IMR-90 (cell line): ENCODE results near the gene CNNM1. TPM values are rescaled to one million over a fixed set of nuclear protein-coding genes. Genes with fewer than 3 reads are reported as not detected.

ENCODE experiments used
- ATAC-seq: fragments of 200-7000 bp; cut with Tn5 transposase; 2 replicates; pipeline ENCODE4 v1.9.1; 2020; ENCODE audit warnings: low read depth, mild to moderate bottlenecking, moderate library complexity
- BruUV-seq: library from RNA; stranded (reverse); fragments of 400-500 nt; replicated peaks from 2 replicates; lab custom pipeline; 2021; lab: Mats Ljungman, UMichigan
- CTCF ChIA-PET: fragments of 300-600 bp; formaldehyde crosslinking; extraction: SDS; loops from one replicate; lab custom pipeline; 2021; ENCODE audit warnings: antibody characterized with exemption; lab: Yijun Ruan, JAX
- POLR2A ChIA-PET: fragments of 300-600 bp; sonication (Branson Sonifier 250); formaldehyde crosslinking; loops from one replicate; lab custom pipeline; 2022; ENCODE audit warnings: antibody characterized with exemption; ENCODE audit not compliant: unreplicated experiment; lab: Charles Lee
- DNase-seq: peaks from one replicate; pipeline ENCODE4 v3.0.0; 2013
- H2AFZ ChIP-seq: replicated peaks from 2 replicates; pipeline ENCODE3; 2013; ENCODE audit warnings: low read length, mild to moderate bottlenecking; ENCODE audit not compliant: poor library complexity
- H2AK5ac ChIP-seq: 2 replicates; pipeline ENCODE4 v1.6.1; 2013; ENCODE audit warnings: low read depth, low read length, inconsistent platforms
- H2AK9ac ChIP-seq: replicated peaks from 2 replicates; pipeline ENCODE3; 2013; ENCODE audit warnings: mild to moderate bottlenecking, low read depth, low read length, moderate library complexity; ENCODE audit not compliant: poor library complexity
- H2BK120ac ChIP-seq: 2 replicates; pipeline ENCODE4 v1.6.1; 2013; ENCODE audit warnings: low read depth, low read length, inconsistent platforms
- H2BK15ac ChIP-seq: 3 replicates; pipeline ENCODE4 v1.6.1; 2013; ENCODE audit warnings: low read depth, low read length, inconsistent platforms
- H2BK20ac ChIP-seq: 2 replicates; pipeline ENCODE4 v1.6.1; 2013; ENCODE audit warnings: low read depth, mild to moderate bottlenecking, inconsistent platforms, low read length, moderate library complexity
- H2BK5ac ChIP-seq: 2 replicates; pipeline ENCODE4 v1.6.1; 2013; ENCODE audit warnings: mild to moderate bottlenecking, low read depth, low read length, inconsistent platforms; ENCODE audit not compliant: poor library complexity, severe bottlenecking
- H3K14ac ChIP-seq: replicated peaks from 2 replicates; pipeline ENCODE4 v1.6.1; 2013; ENCODE audit warnings: low read depth, low read length, inconsistent platforms
- H3K18ac ChIP-seq: 2 replicates; pipeline ENCODE4 v1.6.1; 2013; ENCODE audit warnings: low read depth, low read length, control low read depth
- H3K23ac ChIP-seq: 2 replicates; pipeline ENCODE4 v1.6.1; 2013; ENCODE audit warnings: low read depth, low read length, inconsistent platforms
- H3K27ac ChIP-seq: 2 replicates; pipeline ENCODE4 v1.5.1; 2013; ENCODE audit warnings: mild to moderate bottlenecking, control low read depth, low read length; ENCODE audit not compliant: insufficient read depth
- H3K27me3 ChIP-seq: 2 replicates; pipeline ENCODE4 v1.6.1; 2013; ENCODE audit warnings: low read length; ENCODE audit not compliant: control insufficient read depth, insufficient read depth
- H3K36me3 ChIP-seq: 2 replicates; pipeline ENCODE4 v1.6.1; 2013; ENCODE audit warnings: low read length, mixed read lengths; ENCODE audit not compliant: control insufficient read depth, insufficient read depth
- H3K4ac ChIP-seq: 2 replicates; pipeline ENCODE4 v1.6.1; 2013; ENCODE audit warnings: low read depth, low read length, inconsistent platforms
- H3K4me1 ChIP-seq: 2 replicates; pipeline ENCODE4 v1.6.1; 2013; ENCODE audit warnings: low read length, mixed read lengths; ENCODE audit not compliant: control insufficient read depth, insufficient read depth
- H3K4me2 ChIP-seq: 2 replicates; pipeline ENCODE4 v1.6.1; 2013; ENCODE audit warnings: low read depth, mild to moderate bottlenecking, control low read depth, low read length, moderate library complexity
- H3K4me3 ChIP-seq: 2 replicates; pipeline ENCODE4 v1.5.1; 2013; ENCODE audit warnings: low read depth, mild to moderate bottlenecking, control low read depth, low read length, moderate library complexity; ENCODE audit not compliant: insufficient read depth
- H3K56ac ChIP-seq: 2 replicates; pipeline ENCODE4 v1.6.1; 2013; ENCODE audit warnings: low read length, inconsistent platforms; ENCODE audit not compliant: insufficient read depth; ENCODE audit errors: extremely low read depth
- H3K79me1 ChIP-seq, 2 experiments: 2 replicates each; pipeline ENCODE4 v1.6.1; 2013; ENCODE audit warnings: low read length in 2 of 2, inconsistent platforms in 1 of 2, low read depth in 1 of 2
- H3K9ac ChIP-seq: 2 replicates; pipeline ENCODE4 v1.6.1; 2013; ENCODE audit warnings: low read depth, low read length, control low read depth
- H3K9me1 ChIP-seq: 2 replicates; pipeline ENCODE4 v1.6.1; 2013; ENCODE audit warnings: low read length, inconsistent platforms; ENCODE audit not compliant: insufficient read depth
- H3K9me3 ChIP-seq: 2 replicates; pipeline ENCODE4 v1.6.1; 2013; ENCODE audit warnings: low read length; ENCODE audit not compliant: control insufficient read depth, insufficient read depth
- H4K20me1 ChIP-seq: 2 replicates; pipeline ENCODE4 v1.6.1; 2013; ENCODE audit warnings: low read length, inconsistent platforms; ENCODE audit not compliant: insufficient read depth
- H4K5ac ChIP-seq: 2 replicates; pipeline ENCODE4 v1.6.1; 2013; ENCODE audit warnings: mild to moderate bottlenecking, low read depth, low read length, control low read depth
- H4K8ac ChIP-seq, 2 experiments: 2 replicates each; pipeline ENCODE4 v1.6.1; 2013; ENCODE audit warnings: low read depth in 2 of 2, low read length in 2 of 2, control low read depth in 1 of 2, inconsistent platforms in 1 of 2
- H4K91ac ChIP-seq: 2 replicates; pipeline ENCODE4 v1.6.1; 2013; ENCODE audit warnings: low read depth, low read length, inconsistent platforms; ENCODE audit not compliant: insufficient read depth
- BHLHE40 ChIP-seq: fragments of 150-350 bp; IDR thresholded peaks from 2 replicates; pipeline ENCODE4 v1.6.1; 2016; ENCODE audit warnings: mild to moderate bottlenecking, low read depth, low read length
- CEBPB ChIP-seq: IDR thresholded peaks from 2 replicates; pipeline ENCODE4 v1.6.1; 2012; ENCODE audit warnings: low read depth, low read length, improper control_type of control experiment
- FOS ChIP-seq: fragments of 150-350 bp; IDR thresholded peaks from 2 replicates; pipeline ENCODE4 v1.6.1; 2016; ENCODE audit warnings: low read depth, low read length
- MAFK ChIP-seq: IDR thresholded peaks from 2 replicates; pipeline ENCODE4 v1.6.1; 2012; ENCODE audit warnings: low read depth, low read length, improper control_type of control experiment
- MAZ ChIP-seq: IDR thresholded peaks from 2 replicates; pipeline ENCODE4 v1.6.1; 2012; ENCODE audit warnings: low read depth, mild to moderate bottlenecking, low read length, improper control_type of control experiment, moderate library complexity, borderline replicate concordance
- MXI1 ChIP-seq: IDR thresholded peaks from 2 replicates; pipeline ENCODE4 v1.6.1; 2012; ENCODE audit warnings: low read depth, mild to moderate bottlenecking, low read length, moderate library complexity, borderline replicate concordance
- NFE2L2 ChIP-seq: fragments of 150-350 bp; IDR thresholded peaks from 2 replicates; pipeline ENCODE4 v1.6.1; 2016; ENCODE audit warnings: low read depth, mild to moderate bottlenecking, low read length
- POLR2A ChIP-seq: IDR thresholded peaks from 2 replicates; pipeline ENCODE4 v1.6.1; 2012; ENCODE audit warnings: mild to moderate bottlenecking, low read depth, low read length
- RCOR1 ChIP-seq: IDR thresholded peaks from 2 replicates; pipeline ENCODE4 v1.6.1; 2012; ENCODE audit warnings: mild to moderate bottlenecking, low read length, improper control_type of control experiment; ENCODE audit not compliant: insufficient replicate concordance
- RFX5 ChIP-seq: IDR thresholded peaks from 2 replicates; pipeline ENCODE4 v1.8.0; 2012; ENCODE audit warnings: low read depth, mild to moderate bottlenecking, low read length, moderate library complexity
- SMC3 ChIP-seq: fragments of 150-350 bp; IDR thresholded peaks from 2 replicates; pipeline ENCODE4 v1.6.1; 2016; ENCODE audit warnings: low read depth, mild to moderate bottlenecking, antibody characterized with exemption, low read length, moderate library complexity
- WGBS, 2 experiments: methylation state at CpG; one replicate each; pipeline versions ENCODE4 v1.1.5 to v1.1.7; 2013; ENCODE audit warnings: missing lambda C conversion rate in 2 of 2; ENCODE audit not compliant: insufficient read length in 1 of 2; ENCODE audit errors: extremely low coverage in 2 of 2; 5-methylcytosine and 5-hydroxymethylcytosine counted together
- dilution Hi-C: fragments of 300-500 bp; cut with HindIII; formaldehyde crosslinking; loops from one replicate; pipeline ENCODE4 v1.14.3; 2018; ENCODE audit warnings: low sequenced_read_pairs; ENCODE audit not compliant: unreplicated experiment
- in situ Hi-C: fragments of 300-500 bp; cut with MboI; formaldehyde crosslinking; loops from 3 replicates; pipeline ENCODE4 v1.14.3; 2019; ENCODE audit warnings: low sequenced_read_pairs, inconsistent platforms, mixed read lengths
- intact Hi-C: fragments of 100-400 bp; cut with micrococcal nuclease; formaldehyde crosslinking; loops from 2 replicates; pipeline ENCODE4 v1.10.0; 2022
- polyA plus RNA-seq, 3 experiments: library from polyadenylated mRNA; depleted of rRNA; stranded (reverse); fragments of >200 nt; gene quantifications; 2 replicates each; pipeline ENCODE4 v1.2.3, GENCODE V29; 2012; ENCODE audit warnings: low replicate concordance in 1 of 3
- total RNA-seq: library from RNA; depleted of rRNA; stranded (reverse); fragments of >200 nt; gene quantifications from 2 replicates; pipeline ENCODE4 v1.2.3, GENCODE V29; 2012
- TF ChIP-seq, protein P1 (sequence below): fragments of 150-350 bp; IDR thresholded peaks from 2 replicates; pipeline ENCODE4 v1.6.1; 2017; ENCODE audit warnings: mild to moderate bottlenecking, antibody characterized with exemption, low read length, low read depth
- TF ChIP-seq, protein P2 (sequence below): fragments of 150-350 bp; IDR thresholded peaks from 2 replicates; pipeline ENCODE4 v1.6.1; 2016; ENCODE audit warnings: low read depth, mild to moderate bottlenecking, low read length, moderate library complexity, borderline replicate concordance
- TF ChIP-seq, protein P3 (sequence below): conservative IDR thresholded peaks from 2 replicates; pipeline ENCODE4 v1.5.1; 2012; ENCODE audit warnings: mild to moderate bottlenecking, low read depth, low read length, improper control_type of control experiment

CNNM1 gene
- total and polyA plus RNA-seq, 2 of the 4 experiments (the other 2 are of a cell fraction), result 0.18 to 0.39 TPM

- H4K20me1 ChIP-seq, result no peaks in the 10 kb centered on the region
- no TSS peak for BruUV-seq
- no peak overlapping the region for H2AK9ac ChIP-seq
- no peak for DNase-seq
- ChIA-PET POLR2A (no interaction called here), CTCF (no interaction called here)
- no peak overlapping the region for H4K91ac ChIP-seq
- H3K56ac ChIP-seq, result no peak overlapping the region
- no CpG with 5 or more reads among the region's 1 CpG for WGBS, 2 experiments
- H2BK5ac ChIP-seq, result no peak overlapping the region
- H3K9me3 ChIP-seq, result no peaks in the 10 kb centered on the region
- dilution Hi-C loops, result no loop called here
- no peak overlapping the region for H3K4me3 ChIP-seq
- H3K4me2 ChIP-seq, result no peak overlapping the region
- no peak overlapping the region for H3K27ac ChIP-seq
- 0 out of 2 replicates have a peak, but pooled peaks cover 8% of the 10 kb centered on the region for H3K9me1 ChIP-seq
- no peak overlapping the region for H3K14ac ChIP-seq
- no peaks in the 10 kb centered on the region for H3K79me1 ChIP-seq
- H3K4me1 ChIP-seq, result peaks cover 6% of the 10 kb centered on the region; the same call in 1 of the 2 replicates
- no peak overlapping the region for H4K8ac ChIP-seq
- H3K36me3 ChIP-seq, result no peaks in the 10 kb centered on the region
- no peak for ATAC-seq
- H2AFZ ChIP-seq, result no peak overlapping the region
- no peak overlapping the region for H4K5ac ChIP-seq
- no peak overlapping the region for H2BK120ac ChIP-seq
- no peak overlapping the region for H2BK15ac ChIP-seq
- in situ Hi-C loops, result no loop called here
- H2BK20ac ChIP-seq, result no peak overlapping the region
- no peaks in the 10 kb centered on the region for H3K27me3 ChIP-seq
- TF ChIP-seq RCOR1, result no peak
- no peak for TF ChIP-seq POLR2A
- TF ChIP-seq RFX5, result no peak
- TF ChIP-seq MAZ, result no peak
- no peak for TF ChIP-seq CEBPB
- TF ChIP-seq MXI1, result no peak
- TF ChIP-seq, protein P1, sequence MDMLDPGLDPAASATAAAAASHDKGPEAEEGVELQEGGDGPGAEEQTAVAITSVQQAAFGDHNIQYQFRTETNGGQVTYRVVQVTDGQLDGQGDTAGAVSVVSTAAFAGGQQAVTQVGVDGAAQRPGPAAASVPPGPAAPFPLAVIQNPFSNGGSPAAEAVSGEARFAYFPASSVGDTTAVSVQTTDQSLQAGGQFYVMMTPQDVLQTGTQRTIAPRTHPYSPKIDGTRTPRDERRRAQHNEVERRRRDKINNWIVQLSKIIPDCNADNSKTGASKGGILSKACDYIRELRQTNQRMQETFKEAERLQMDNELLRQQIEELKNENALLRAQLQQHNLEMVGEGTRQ, result no peak
- no peak for TF ChIP-seq NFE2L2
- TF ChIP-seq, protein P2, sequence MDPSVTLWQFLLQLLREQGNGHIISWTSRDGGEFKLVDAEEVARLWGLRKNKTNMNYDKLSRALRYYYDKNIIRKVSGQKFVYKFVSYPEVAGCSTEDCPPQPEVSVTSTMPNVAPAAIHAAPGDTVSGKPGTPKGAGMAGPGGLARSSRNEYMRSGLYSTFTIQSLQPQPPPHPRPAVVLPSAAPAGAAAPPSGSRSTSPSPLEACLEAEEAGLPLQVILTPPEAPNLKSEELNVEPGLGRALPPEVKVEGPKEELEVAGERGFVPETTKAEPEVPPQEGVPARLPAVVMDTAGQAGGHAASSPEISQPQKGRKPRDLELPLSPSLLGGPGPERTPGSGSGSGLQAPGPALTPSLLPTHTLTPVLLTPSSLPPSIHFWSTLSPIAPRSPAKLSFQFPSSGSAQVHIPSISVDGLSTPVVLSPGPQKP, result no peak
- no peak for TF ChIP-seq SMC3
- TF ChIP-seq BHLHE40, result no peak
- TF ChIP-seq, protein P3, sequence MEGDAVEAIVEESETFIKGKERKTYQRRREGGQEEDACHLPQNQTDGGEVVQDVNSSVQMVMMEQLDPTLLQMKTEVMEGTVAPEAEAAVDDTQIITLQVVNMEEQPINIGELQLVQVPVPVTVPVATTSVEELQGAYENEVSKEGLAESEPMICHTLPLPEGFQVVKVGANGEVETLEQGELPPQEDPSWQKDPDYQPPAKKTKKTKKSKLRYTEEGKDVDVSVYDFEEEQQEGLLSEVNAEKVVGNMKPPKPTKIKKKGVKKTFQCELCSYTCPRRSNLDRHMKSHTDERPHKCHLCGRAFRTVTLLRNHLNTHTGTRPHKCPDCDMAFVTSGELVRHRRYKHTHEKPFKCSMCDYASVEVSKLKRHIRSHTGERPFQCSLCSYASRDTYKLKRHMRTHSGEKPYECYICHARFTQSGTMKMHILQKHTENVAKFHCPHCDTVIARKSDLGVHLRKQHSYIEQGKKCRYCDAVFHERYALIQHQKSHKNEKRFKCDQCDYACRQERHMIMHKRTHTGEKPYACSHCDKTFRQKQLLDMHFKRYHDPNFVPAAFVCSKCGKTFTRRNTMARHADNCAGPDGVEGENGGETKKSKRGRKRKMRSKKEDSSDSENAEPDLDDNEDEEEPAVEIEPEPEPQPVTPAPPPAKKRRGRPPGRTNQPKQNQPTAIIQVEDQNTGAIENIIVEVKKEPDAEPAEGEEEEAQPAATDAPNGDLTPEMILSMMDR, result no peak
- TF ChIP-seq MAFK, result no peak
- TF ChIP-seq FOS, result no peak
- peak overlapping the region; percentile 19; the same call in 1 of the 2 replicates for H3K4ac ChIP-seq
- H3K18ac ChIP-seq, result no peak overlapping the region
- no peak overlapping the region for H3K9ac ChIP-seq
- H3K23ac ChIP-seq, result no peak overlapping the region
- intact Hi-C loops, result no loop called here
- H2AK5ac ChIP-seq, result no peak overlapping the region
Measured at GRCh38 chr10:99365311-99365710, 36.2 kb downstream of the CNNM1 start.
